HepG2 (cell line): Measurements from ENCODE around the gene C18orf63. TPM values are rescaled to one million over a fixed set of nuclear protein-coding genes. Genes with fewer than 3 reads are reported as not detected.

Source experiments
- ATAC-seq: fragments of 200-7000 bp; cut with Tn5 transposase; 3 replicates; pipeline ENCODE4 v1.9.1; 2020; ENCODE audit warnings: mild to moderate bottlenecking, moderate library complexity
- BruUV-seq: library from RNA; stranded (reverse); fragments of 400-500 nt; replicated peaks from 2 replicates; lab custom pipeline; 2021; lab: Mats Ljungman, UMichigan
- CTCF ChIA-PET: fragments of 300-600 bp; formaldehyde crosslinking; extraction: SDS; loops from one replicate; lab custom pipeline; 2021; ENCODE audit warnings: low total read pairs, inconsistent platforms, low intra/inter-chr PET ratio; lab: Yijun Ruan, JAX
- POLR2A ChIA-PET: fragments of 350-600 bp; sonication (Branson Sonifier 250); formaldehyde crosslinking; loops from one replicate; lab custom pipeline; 2020; ENCODE audit warnings: antibody characterized with exemption, inconsistent platforms; lab: Yijun Ruan, JAX
- DNase-seq: peaks from one replicate; pipeline ENCODE4 v3.0.0-alpha.2; 2015; ENCODE audit warnings: low spot score
- FAIRE-seq: peaks from 3 replicates; lab custom pipeline; 2011; peaks lifted over from hg19 to GRCh38; lab: Jason Lieb, UNC
- H2AFZ ChIP-seq: one replicate; pipeline ENCODE4 v1.6.1; 2011; ENCODE audit warnings: low read length, inconsistent platforms
- H3K27ac ChIP-seq: fragments of 300-600 bp; 3 replicates; pipeline ENCODE4 v1.8.0; 2011; ENCODE audit warnings: mixed run types, mild to moderate bottlenecking, mixed read lengths, low read length, inconsistent platforms; ENCODE audit not compliant: insufficient read depth; ENCODE audit errors: extremely low read length
- H3K27me3 ChIP-seq, 2 experiments: fragments of 200-600 bp in 1 of 2; 2 replicates in 1 of 2; 3 replicates in 1 of 2; pipeline versions ENCODE4 v1.6.0 to v1.8.0; 2011; ENCODE audit warnings: low read length in 2 of 2, mild to moderate bottlenecking in 2 of 2, moderate library complexity in 2 of 2, inconsistent platforms in 1 of 2; ENCODE audit not compliant: insufficient read depth in 2 of 2, control insufficient read depth in 1 of 2
- H3K36me3 ChIP-seq, 2 experiments: fragments of 200-600 bp in 1 of 2; replicated peaks in 1 of 2; 2 replicates in 1 of 2; 3 replicates in 1 of 2; pipeline versions ENCODE4 v1.5.1 to v1.8.0; 2011; ENCODE audit warnings: low read length in 2 of 2, inconsistent platforms in 1 of 2; ENCODE audit not compliant: insufficient read depth in 2 of 2, control insufficient read depth in 1 of 2
- H3K4me1 ChIP-seq: 2 replicates; pipeline ENCODE4 v1.5.1; 2012; ENCODE audit warnings: low read length, inconsistent platforms; ENCODE audit not compliant: insufficient read depth
- H3K4me2 ChIP-seq: 2 replicates; pipeline ENCODE4 v1.6.0; 2011; ENCODE audit warnings: low read depth, low read length, inconsistent platforms
- H3K4me3 ChIP-seq, 3 experiments: fragments of 200-600 bp in 1 of 3; sonication (generic), shearing (Covaris generic) in 1 of 3; replicated peaks in 1 of 3; 2 replicates each; pipeline ENCODE4 v1.5.1; 2011 to 2016; ENCODE audit warnings: low read length in 3 of 3, inconsistent platforms in 2 of 3, low read depth in 2 of 3, mild to moderate bottlenecking in 2 of 3, control low read depth in 1 of 3, mixed read lengths in 1 of 3; ENCODE audit not compliant: insufficient read depth in 1 of 3
- H3K79me2 ChIP-seq: one replicate; pipeline ENCODE4 v1.6.1; 2011; ENCODE audit warnings: low read length, inconsistent platforms; ENCODE audit not compliant: insufficient read depth
- H3K9ac ChIP-seq: 2 replicates; pipeline ENCODE4 v1.6.0; 2011; ENCODE audit warnings: mild to moderate bottlenecking, low read depth, low read length, inconsistent platforms; ENCODE audit not compliant: insufficient read depth
- H3K9me3 ChIP-seq: 2 replicates; pipeline ENCODE4 v1.5.1; 2012; ENCODE audit warnings: mild to moderate bottlenecking, low read length
- H4K20me1 ChIP-seq: 2 replicates; pipeline ENCODE4 v1.6.0; 2011; ENCODE audit warnings: inconsistent platforms, mild to moderate bottlenecking, low read length, moderate library complexity; ENCODE audit not compliant: insufficient read depth
- ARHGAP35 ChIP-seq: sonication (generic); formaldehyde crosslinking; IDR thresholded peaks from 2 replicates; pipeline ENCODE4 v1.9.0; 2022; ENCODE audit warnings: mild to moderate bottlenecking, inconsistent platforms, moderate library complexity, missing genetic modification reagents, borderline replicate concordance
- ATM ChIP-seq: fragments of 450-650 bp; IDR thresholded peaks from 2 replicates; pipeline ENCODE4 v1.7.1; 2017; ENCODE audit warnings: mild to moderate bottlenecking, borderline replicate concordance
- E2F1 ChIP-seq: sonication (generic); formaldehyde crosslinking; IDR thresholded peaks from 2 replicates; pipeline ENCODE4 v1.5.0; 2020; ENCODE audit warnings: missing genetic modification reagents
- E2F5 ChIP-seq: sonication (generic); formaldehyde crosslinking; conservative IDR thresholded peaks from 2 replicates; pipeline ENCODE4 v1.4.0; 2020; ENCODE audit warnings: missing genetic modification reagents
- HMGA1 ChIP-seq: sonication (generic); formaldehyde crosslinking; conservative IDR thresholded peaks from 2 replicates; pipeline ENCODE4 v1.4.0; 2020; ENCODE audit warnings: missing genetic modification reagents
- KLF6 ChIP-seq: IDR thresholded peaks from 2 replicates; pipeline ENCODE4 v1.8.0; 2016; ENCODE audit warnings: missing biosample characterization, missing genetic modification reagents
- KLF9 ChIP-seq: IDR thresholded peaks from 2 replicates; pipeline ENCODE4 v1.6.1; 2016; ENCODE audit warnings: low read depth
- TBP ChIP-seq: sonication (generic); formaldehyde crosslinking; IDR thresholded peaks from 2 replicates; pipeline ENCODE4 v1.5.0; 2020; ENCODE audit warnings: missing genetic modification reagents
- TCF7 ChIP-seq: sonication (generic); IDR thresholded peaks from 2 replicates; pipeline ENCODE4 v1.6.1; 2016; ENCODE audit warnings: antibody characterized with exemption, low read depth
- U2AF2 ChIP-seq: fragments of 200-400 bp; formaldehyde crosslinking; IDR thresholded peaks from 2 replicates; pipeline ENCODE4 v1.6.1; 2017; ENCODE audit warnings: low read depth, mild to moderate bottlenecking, low read length
- ZFP36 ChIP-seq: fragments of 150-350 bp; IDR thresholded peaks from 2 replicates; pipeline ENCODE4 v1.6.1; 2018; ENCODE audit warnings: borderline replicate concordance, low read length, low read depth; ENCODE audit not compliant: partially characterized antibody
- ZNF501 ChIP-seq: sonication (generic); formaldehyde crosslinking; IDR thresholded peaks from 2 replicates; pipeline ENCODE4 v1.5.1; 2020; ENCODE audit warnings: mild to moderate bottlenecking, moderate library complexity, missing genetic modification reagents
- ZNF607 ChIP-seq: sonication (generic); formaldehyde crosslinking; IDR thresholded peaks from 2 replicates; pipeline ENCODE4 v1.5.1; 2020; ENCODE audit warnings: missing genetic modification reagents, mild to moderate bottlenecking, borderline replicate concordance
- ZNF816 ChIP-seq: sonication (generic); formaldehyde crosslinking; IDR thresholded peaks from 2 replicates; pipeline ENCODE4 v1.8.0; 2022; ENCODE audit warnings: missing genetic modification reagents, mild to moderate bottlenecking, borderline replicate concordance
- WGBS: methylation state at CpG from one replicate; pipeline ENCODE4 v1.1.6; 2017; ENCODE audit warnings: low lambda C conversion rate; 5-methylcytosine and 5-hydroxymethylcytosine counted together
- in situ Hi-C: cut with HindIII; loops from 2 replicates; pipeline ENCODE4 v1.10.0; 2017; ENCODE audit warnings: low pct_unique_long_range_greater_than_20kb; ENCODE audit not compliant: extremely low pct_ligation_motif_present
- intact Hi-C: fragments of 100-400 bp; cut with micrococcal nuclease; formaldehyde crosslinking; loops from one replicate; pipeline ENCODE4 v1.10.0; 2022; ENCODE audit not compliant: unreplicated experiment
- polyA plus RNA-seq, 8 experiments: library from polyadenylated mRNA; depleted of rRNA in 3 of 8; stranded (reverse) in 7 of 8; unstranded in 1 of 8; fragments of >200 nt; fragmentation: Illumina TruSeq in 4 of 8; extraction: Trizol in 4 of 8; gene quantifications; 2 replicates each; pipeline versions ENCODE4 v1.2.1 to v1.2.3, GENCODE V29; 2011 to 2016; ENCODE audit warnings: low read depth in 4 of 8, missing spikeins in 1 of 8, mixed read lengths in 1 of 8; ENCODE audit not compliant: insufficient read depth in 1 of 8
- total RNA-seq, 5 experiments: library from RNA; depleted of rRNA; stranded (reverse); fragments of >200 nt; fragmentation: Illumina TruSeq; extraction: Trizol; gene quantifications; 2 replicates each; pipeline ENCODE4 v1.2.3, GENCODE V29; 2016; ENCODE audit warnings: low read depth in 1 of 5

Gene C18orf63
- total and polyA plus RNA-seq, 2 of the 13 experiments (the other 11 are each of a cell fraction or from before 2014, with no cell fraction given): 0.01 TPM; not detected in 1

GRCh38 chr18:74310411-74310810 lies 5.2 kb upstream of the C18orf63 start (continued):
- TF ChIP-seq ARHGAP35 (CRISPR knock-in tag) (no peak), ATM (peak; percentile 59; the same call in 1 of the 2 replicates)

- Histone ChIP-seq H3K9me3 (no peaks in the 10 kb centered on the region), H3K79me2 (no peaks in the 10 kb centered on the region), H3K4me1 (0 out of 2 replicates have a peak, but pooled peaks cover 11% of the 10 kb centered on the region), H2AFZ (no peak overlapping the region), H3K36me3 (no peaks in the 10 kb centered on the region), H3K4me3 (no peak overlapping the region), H3K27me3 (no peaks in the 10 kb centered on the region), H4K20me1 (no peaks in the 10 kb centered on the region), H3K4me2 (no peak overlapping the region), H3K27ac (no peak overlapping the region), H3K9ac (no peak overlapping the region)
- no TSS peak for BruUV-seq
- CTCF ChIA-PET: interaction anchor here (1.0 to 1.2 kb wide), 2 partner anchors 32 to 115 kb away, joined by 3 read pairs; no protein-coding TSS in a partner anchor
- no peak for DNase-seq
- no peak for ATAC-seq
- in situ Hi-C loops: no loop called here
- 58% methylated on average over 1 of the region's 1 CpG for WGBS
- POLR2A ChIA-PET: interaction anchor here (0.9 kb wide), 1 partner anchor 113 kb away, joined by 3 read pairs; no protein-coding TSS in a partner anchor
- no peak for FAIRE-seq
- intact Hi-C loops: no loop called here
- TF ChIP-seq ZNF501 (CRISPR knock-in tag) (no peak), ZNF816 (no peak), U2AF2 (no peak), ZFP36 (no peak), E2F1 (CRISPR knock-in tag) (no peak), KLF9 (CRISPR knock-in tag) (no peak), KLF6 (no peak), HMGA1 (CRISPR knock-in tag) (no peak), TCF7 (no peak), ZNF607 (CRISPR knock-in tag) (no peak), E2F5 (CRISPR knock-in tag) (no peak), TBP (CRISPR knock-in tag) (no peak)
Observed at GRCh38 chr18:74311000-74311399, 4.6 kb upstream of the C18orf63 start.
